Activated CD4-positive, CD25-positive, alpha-beta regulatory T cell (primary cell): ENCODE data around the gene DUOX1.

Experiments
- DNase-seq, 4 experiments: peaks; one replicate each; lab custom pipeline; 2025; lab: John Stamatoyannopoulos, UW

Gene DUOX1

DNA sequence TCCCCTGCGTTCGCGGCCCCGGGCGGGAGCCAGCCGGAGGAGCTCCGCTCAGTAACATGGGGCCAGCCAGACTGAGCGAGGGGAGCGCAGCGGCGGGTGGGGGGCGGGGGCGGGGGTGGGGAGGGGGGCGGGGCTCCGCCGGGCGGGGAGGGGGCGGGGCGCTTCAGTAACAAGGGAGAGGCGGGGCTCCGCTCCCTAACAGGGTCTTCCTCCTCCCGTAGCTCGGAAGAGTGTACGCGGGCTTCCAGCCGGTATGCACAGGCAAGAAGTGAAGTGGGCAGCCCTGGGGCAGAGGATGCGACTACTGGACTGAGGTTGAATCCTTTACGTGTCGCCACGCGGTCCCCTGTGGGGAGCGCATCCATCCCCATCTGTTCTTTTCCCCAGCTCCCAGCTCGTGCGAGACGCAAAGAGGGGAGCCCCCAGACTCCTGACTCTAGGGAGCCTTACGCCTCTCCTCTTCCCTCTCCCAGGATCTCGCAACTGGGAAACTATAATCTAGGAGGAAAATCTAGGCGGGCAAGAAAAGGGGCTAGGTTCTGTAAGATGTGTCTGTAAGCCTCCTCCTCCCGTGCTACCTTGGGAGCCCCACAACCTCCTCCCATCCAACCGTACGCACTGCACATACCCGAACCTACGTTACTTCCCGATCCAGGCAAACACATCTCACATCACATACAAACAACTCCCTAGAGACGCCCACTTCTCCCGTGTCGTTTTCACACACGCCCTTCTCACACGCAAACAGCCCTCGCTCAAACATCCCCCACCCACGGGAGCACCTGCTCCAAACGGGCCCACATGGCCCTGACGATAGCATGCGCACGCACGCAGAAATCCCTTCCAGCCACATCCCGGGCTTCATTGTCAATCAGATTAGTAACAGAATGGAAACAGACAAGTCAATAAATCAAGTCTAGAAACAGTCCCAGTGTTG lies 58.4 kb downstream of the DUOX1 start, which contains the start of gene SHF:
Gene SHF, minus strand, starts transcription at position 73 of the 937 bp plus-strand sequence. Its CDS starts 15 bp downstream, at position 58.
- DNase-seq = peak; percentile 27 to 51 (median 42)

DNA sequence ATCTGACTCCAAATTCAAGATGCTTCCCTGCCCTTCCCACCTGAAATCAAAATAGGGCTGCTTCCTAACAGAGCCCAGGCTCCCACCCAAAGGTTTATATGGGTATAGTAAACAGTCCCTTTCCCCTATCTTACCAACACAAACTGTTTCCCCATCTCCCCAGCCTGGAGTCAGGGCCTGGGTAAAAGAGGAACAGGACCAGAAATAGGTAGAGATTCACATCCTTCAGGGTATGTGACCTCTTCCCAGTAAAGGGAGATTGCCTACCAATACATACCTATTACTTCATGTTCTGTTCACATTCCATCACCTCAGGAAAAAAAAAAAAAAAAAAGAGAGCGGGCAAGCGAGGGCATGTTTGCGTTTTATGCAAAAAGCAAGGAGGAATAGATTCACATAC lies 67.7 kb downstream of the DUOX1 start:
- DNase-seq = no peak

GRCh38 chr15:45198337-45199135 lies 68.7 kb downstream of the DUOX1 start:
- DNase-seq = peak; percentile 78 to 89 (median 82)

DNA sequence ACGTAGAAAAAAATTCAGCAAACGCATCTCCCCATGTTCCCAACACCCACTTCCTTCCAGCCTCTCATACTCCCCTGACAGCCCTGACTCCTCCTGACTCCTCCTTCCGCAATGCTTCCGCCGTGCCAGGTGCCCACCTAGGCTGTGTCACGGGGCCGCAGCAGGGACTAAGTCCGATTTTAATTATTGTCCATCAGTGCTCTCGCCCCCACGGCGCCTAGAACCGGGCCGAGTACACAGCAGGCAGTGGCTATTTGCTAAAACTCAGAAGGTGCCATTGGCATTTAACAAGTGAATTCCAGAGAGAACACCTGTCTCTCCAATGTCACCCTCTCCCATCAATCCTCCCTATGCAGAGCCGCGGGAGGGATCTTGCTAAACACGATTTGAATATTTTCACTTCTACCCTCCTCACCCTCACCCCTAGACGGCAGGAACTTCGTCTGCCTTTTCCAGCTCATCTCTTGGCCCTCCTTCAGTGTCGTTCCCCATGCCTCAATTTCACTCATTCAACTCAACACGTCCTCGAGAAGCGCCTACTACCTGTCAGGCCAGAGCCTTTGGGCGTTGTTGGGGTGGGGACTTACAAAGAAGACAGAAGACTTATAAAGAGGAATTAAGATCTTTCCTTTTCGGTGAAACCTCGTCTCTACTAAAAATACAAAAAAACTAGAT lies 69.5 kb downstream of the DUOX1 start:
- DNase-seq = peak in 2 of 4 experiments; percentile 10 to 34

- DNase-seq = peak; percentile 89 to 96 (median 92)
Observed at GRCh38 chr15:45200001-45200798, 70.4 kb downstream of the DUOX1 start.

- DNase-seq = peak; percentile 39 to 73 (median 52)
Observed at GRCh38 chr15:45200799-45201556, 71.2 kb downstream of the DUOX1 start.

DNA sequence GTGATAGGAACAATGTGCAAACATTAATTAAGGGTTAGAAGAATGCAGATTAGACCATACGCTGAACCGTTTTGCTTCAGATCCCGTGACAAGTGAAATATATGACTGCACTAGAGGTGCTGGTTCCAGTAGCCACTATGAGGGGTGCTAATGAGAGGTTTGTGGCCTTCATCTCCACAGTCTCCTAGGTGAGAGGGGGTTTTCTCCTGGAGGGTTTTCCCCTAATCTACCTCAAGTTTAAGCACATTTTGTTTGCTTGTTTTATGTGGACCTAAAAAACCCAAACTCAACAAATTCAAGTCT lies 71.7 kb downstream of the DUOX1 start:
- DNase-seq = no peak

DNA sequence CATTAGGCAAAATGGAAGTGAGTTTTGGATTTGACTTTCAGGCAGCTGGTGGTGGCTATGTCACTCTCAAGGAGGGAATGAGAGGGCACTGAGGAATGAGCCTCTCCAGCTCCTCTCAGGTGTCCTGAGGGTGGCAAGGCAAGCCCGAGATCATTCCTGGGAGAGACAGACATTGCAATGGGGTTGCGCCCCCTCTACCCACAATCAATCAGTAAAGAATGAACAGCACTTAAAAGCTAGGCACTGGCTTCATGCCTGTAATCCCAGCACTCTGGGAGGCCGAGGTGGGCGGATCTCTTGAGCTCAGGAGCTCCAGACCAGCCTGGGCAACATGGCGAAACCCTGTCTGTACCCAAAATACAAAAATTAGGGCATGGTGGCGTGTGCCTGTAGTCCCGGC lies 72.1 kb downstream of the DUOX1 start:
- no peak for DNase-seq

DNA sequence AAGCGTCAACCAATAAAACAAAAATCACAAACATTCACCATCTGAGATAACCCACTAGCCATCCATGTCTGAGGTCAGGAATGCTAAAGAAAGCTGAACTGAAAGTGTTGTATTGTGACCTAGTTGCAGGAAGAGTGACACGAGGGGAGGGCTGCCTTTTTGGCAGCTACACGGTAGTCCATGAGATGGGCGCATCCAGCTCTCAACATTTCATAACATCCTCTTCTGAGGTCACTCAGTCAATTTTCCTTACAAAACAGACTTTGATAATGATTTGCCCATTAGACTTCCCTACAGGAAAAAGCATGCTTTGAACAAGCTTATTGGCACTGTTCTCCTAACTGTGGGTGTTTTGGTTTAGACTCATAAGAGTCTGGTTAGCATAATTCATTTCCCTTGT lies 73.4 kb downstream of the DUOX1 start:
- no peak for DNase-seq

DNA sequence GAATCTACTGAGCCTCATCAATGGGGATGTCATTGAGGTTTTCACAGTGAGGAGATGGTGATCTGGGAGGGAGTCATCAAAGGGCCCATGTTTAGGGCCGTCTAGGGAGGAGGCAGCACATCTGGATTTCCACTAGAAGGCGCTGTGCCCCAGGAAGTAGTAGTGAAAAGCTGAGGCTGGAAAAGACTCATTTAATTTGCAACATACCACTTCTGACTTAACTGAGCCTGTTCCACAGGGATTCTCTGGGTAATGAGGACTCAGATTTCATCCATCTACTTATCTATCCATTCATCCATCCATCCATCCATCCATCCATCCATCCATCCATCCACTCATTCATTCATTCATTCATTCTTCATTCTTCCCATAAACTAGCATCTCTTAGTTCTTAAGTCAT lies 75.4 kb downstream of the DUOX1 start:
- DNase-seq = peak in 2 of 4 experiments; percentile 11 to 32

- DNase-seq = no peak
Observed at GRCh38 chr15:45212493-45212892, 82.7 kb downstream of the DUOX1 start.
